K562 (cell line): ENCODE measurements around the gene KIF18B. TPM values are rescaled to one million over a fixed set of nuclear protein-coding genes. Genes with fewer than 3 reads are reported as not detected.

Experiments used
- AFF1 ChIP-seq, 2 experiments: fragments of 450-650 bp; IDR thresholded peaks; 2 replicates each; pipeline ENCODE4 v1.6.1; 2018; ENCODE audit warnings: mild to moderate bottlenecking in 2 of 2, low read depth in 1 of 2; ENCODE audit not compliant: partially characterized antibody in 2 of 2
- CC2D1A ChIP-seq: fragments of 450-650 bp; IDR thresholded peaks from 2 replicates; pipeline ENCODE4 v1.6.1; 2017; ENCODE audit warnings: mild to moderate bottlenecking
- EZH2 ChIP-seq: IDR thresholded peaks from 2 replicates; pipeline ENCODE4 v1.6.1; 2012; ENCODE audit warnings: low read depth, mild to moderate bottlenecking, inconsistent platforms, low read length, borderline replicate concordance
- GATAD2B ChIP-seq: fragments of 450-650 bp; IDR thresholded peaks from 2 replicates; pipeline ENCODE4 v1.6.1; 2017; ENCODE audit warnings: mild to moderate bottlenecking, borderline replicate concordance
- HDAC1 ChIP-seq, 2 experiments: fragments of 450-650 bp; IDR thresholded peaks; 2 replicates each; pipeline ENCODE4 v1.6.1; 2016 to 2017; ENCODE audit warnings: inconsistent platforms in 1 of 2, mild to moderate bottlenecking in 1 of 2, moderate library complexity in 1 of 2
- HDAC2 ChIP-seq: fragments of 450-650 bp; IDR thresholded peaks from 2 replicates; pipeline ENCODE4 v1.6.1; 2016; ENCODE audit warnings: mild to moderate bottlenecking
- NFYB ChIP-seq: IDR thresholded peaks from 2 replicates; pipeline ENCODE4 v1.6.1; 2011; ENCODE audit warnings: mild to moderate bottlenecking, moderate library complexity; ENCODE audit not compliant: insufficient read length; ENCODE audit errors: extremely low read depth
- POLR3G ChIP-seq: IDR thresholded peaks from 2 replicates; pipeline ENCODE4 v1.6.1; 2011; ENCODE audit not compliant: insufficient read length, insufficient replicate concordance; ENCODE audit errors: extremely low read depth
- RAD21 ChIP-seq, 2 experiments: fragments of 250-450 bp in 1 of 2; fragments of 450-650 bp in 1 of 2; sonication (Bioruptor Pico) in 1 of 2; formaldehyde crosslinking in 1 of 2; IDR thresholded peaks in 1 of 2; conservative IDR thresholded peaks in 1 of 2; 2 replicates each; pipeline versions ENCODE4 v1.4.0 to v1.8.0; 2020 to 2022; ENCODE audit warnings: mild to moderate bottlenecking in 2 of 2, moderate library complexity in 1 of 2
- RB1 ChIP-seq: fragments of 450-650 bp; IDR thresholded peaks from 2 replicates; pipeline ENCODE4 v1.6.1; 2017; ENCODE audit warnings: low read depth, mild to moderate bottlenecking
- SIN3A ChIP-seq, 2 experiments: fragments of 150-350 bp in 1 of 2; IDR thresholded peaks; 2 replicates each; pipeline ENCODE4 v1.6.1; 2011 to 2016; ENCODE audit warnings: borderline replicate concordance in 2 of 2, low read depth in 2 of 2, low read length in 2 of 2, mild to moderate bottlenecking in 2 of 2, moderate library complexity in 2 of 2; ENCODE audit not compliant: control insufficient read depth in 1 of 2
- SIX5 ChIP-seq, 2 experiments: IDR thresholded peaks; 2 replicates each; pipeline ENCODE4 v1.6.1; 2011; ENCODE audit warnings: low read length in 2 of 2, borderline replicate concordance in 1 of 2, low read depth in 1 of 2, mild to moderate bottlenecking in 1 of 2, moderate library complexity in 1 of 2; ENCODE audit not compliant: insufficient read depth in 1 of 2
- SMARCA4 ChIP-seq: fragments of 450-650 bp; IDR thresholded peaks from 2 replicates; pipeline ENCODE4 v1.6.1; 2016
- TCF7L2 ChIP-seq: fragments of 150-350 bp; IDR thresholded peaks from 2 replicates; pipeline ENCODE4 v1.6.1; 2016; ENCODE audit warnings: low read depth, mild to moderate bottlenecking, low read length, moderate library complexity
- TFAP4 ChIP-seq: sonication (generic); formaldehyde crosslinking; IDR thresholded peaks from 2 replicates; pipeline ENCODE4 v1.8.0; 2022; ENCODE audit warnings: missing genetic modification reagents, mild to moderate bottlenecking, moderate library complexity, borderline replicate concordance
- ZNF184 ChIP-seq: sonication (generic); formaldehyde crosslinking; IDR thresholded peaks from 2 replicates; pipeline ENCODE4 v1.5.0; 2020; ENCODE audit warnings: missing genetic modification reagents
- ZNF57 ChIP-seq: fragments of 450-650 bp; formaldehyde crosslinking; IDR thresholded peaks from 2 replicates; pipeline ENCODE4 v1.4.0; 2020; ENCODE audit warnings: mild to moderate bottlenecking, moderate library complexity
- ZNF764 ChIP-seq: fragments of 250-450 bp; sonication (Bioruptor Pico); IDR thresholded peaks from 2 replicates; pipeline ENCODE4 v1.4.0; 2020; ENCODE audit warnings: low read depth, mild to moderate bottlenecking, moderate library complexity
- polyA plus RNA-seq, 8 experiments: library from polyadenylated mRNA; depleted of rRNA in 4 of 8; stranded (reverse) in 5 of 8; unstranded in 3 of 8; fragments of >200 nt; fragmentation: Nextera tagmentation in 2 of 8; fragmentation: Illumina TruSeq in 1 of 8; extraction: Ambion mirVana in 2 of 8; extraction: Trizol in 1 of 8; gene quantifications; 2 replicates each; pipeline versions ENCODE4 v1.2.1 to v1.2.3, GENCODE V29; 2011 to 2014; ENCODE audit warnings: inconsistent platforms in 1 of 8, missing spikeins in 1 of 8
- total RNA-seq, 7 experiments: library from RNA; depleted of rRNA in 6 of 7; stranded (reverse); fragments of >200 nt in 6 of 7; fragmentation: Illumina TruSeq in 2 of 7; extraction: Trizol in 2 of 7; gene quantifications; 2 replicates each; pipeline versions ENCODE4 v1.2.1 to v1.2.3, GENCODE V29; 2011 to 2021; ENCODE audit warnings: low replicate concordance in 1 of 7
- TF ChIP-seq, protein P1 (sequence below): fragments of 250-450 bp; sonication (Bioruptor Pico); IDR thresholded peaks from 2 replicates; pipeline ENCODE4 v1.4.0; 2020; ENCODE audit warnings: mild to moderate bottlenecking
- TF ChIP-seq, protein P2 (sequence below): IDR thresholded peaks from 3 replicates; pipeline ENCODE4 v1.6.1; 2011; ENCODE audit warnings: borderline replicate concordance, mild to moderate bottlenecking; ENCODE audit not compliant: insufficient read length, insufficient read depth

The KIF18B gene
- total and polyA plus RNA-seq, 9 of the 15 experiments (the other 6 are each of a cell fraction or from before 2014, with no cell fraction given): 2.0 to 42.8 (median 13.2) TPM

DNA sequence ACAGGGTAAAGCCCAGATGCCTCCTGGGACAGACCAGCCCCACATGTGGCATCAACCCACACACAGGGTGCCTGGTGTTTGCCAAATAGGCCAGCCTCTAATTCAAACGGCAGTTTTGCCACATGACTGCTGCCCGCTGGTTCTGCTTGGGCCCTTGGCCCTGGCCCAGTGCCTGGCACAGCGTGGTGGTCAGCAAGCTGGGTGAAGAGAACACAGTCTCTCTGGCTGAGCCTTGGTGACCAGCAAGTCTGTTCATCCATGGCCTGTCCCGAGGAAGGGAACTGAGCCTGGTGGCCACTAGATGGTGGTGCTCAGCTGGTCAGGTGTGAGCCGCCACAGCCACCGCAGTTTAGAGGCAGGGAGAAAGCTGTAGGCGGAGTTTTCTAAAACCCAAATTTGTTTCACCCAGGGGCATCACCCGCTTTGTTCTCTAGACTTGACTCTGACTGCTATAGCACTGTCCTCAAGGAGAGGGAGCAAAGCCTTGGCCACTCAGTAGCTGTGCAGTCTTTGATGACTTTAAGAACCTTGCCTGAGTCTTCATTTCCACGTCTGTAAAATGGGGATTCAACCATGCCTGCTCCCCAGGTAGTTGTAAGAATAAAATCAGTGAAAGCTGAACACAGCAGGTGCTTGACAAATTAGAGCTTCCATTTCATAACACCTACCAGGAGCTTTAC lies 27.5 kb downstream of the KIF18B start (continued):
- TF ChIP-seq CC2D1A (peak; percentile 59), SIN3A (IDR thresholded peaks at IDR 0.05; ENCODE audit: borderline replicate concordance in 2 of 2, control insufficient read depth in 1 of 2, low read depth in 2 of 2, low read length in 2 of 2) (no peak), NFYB (no peak), AFF1 (IDR thresholded peaks at IDR 0.05; ENCODE audit: low read depth in 1 of 2, partially characterized antibody in 2 of 2) (no peak), HDAC2 (no peak), GATAD2B (no peak), POLR3G (no peak), TFAP4 (CRISPR knock-in tag) (peak; percentile 92), SIX5 (IDR thresholded peaks at IDR 0.05; ENCODE audit: borderline replicate concordance in 1 of 2, insufficient read depth in 1 of 2, low read depth in 1 of 2, low read length in 2 of 2) (no peak), ZNF764 (CRISPR knock-in tag) (no peak), ZNF57 (CRISPR knock-in tag) (no peak), EZH2 (no peak), RB1 (peak; percentile 72), HDAC1 (IDR thresholded peaks at IDR 0.05) (no peak), RAD21 (CRISPR knock-in tag; conservative IDR thresholded peaks at IDR 0.05 in 1 of 2, IDR thresholded peaks at IDR 0.05 in 1 of 2) (peak; percentile 84 to 92), SMARCA4 (no peak), TCF7L2 (no peak), ZNF184 (no peak)
- TF ChIP-seq, protein P1, sequence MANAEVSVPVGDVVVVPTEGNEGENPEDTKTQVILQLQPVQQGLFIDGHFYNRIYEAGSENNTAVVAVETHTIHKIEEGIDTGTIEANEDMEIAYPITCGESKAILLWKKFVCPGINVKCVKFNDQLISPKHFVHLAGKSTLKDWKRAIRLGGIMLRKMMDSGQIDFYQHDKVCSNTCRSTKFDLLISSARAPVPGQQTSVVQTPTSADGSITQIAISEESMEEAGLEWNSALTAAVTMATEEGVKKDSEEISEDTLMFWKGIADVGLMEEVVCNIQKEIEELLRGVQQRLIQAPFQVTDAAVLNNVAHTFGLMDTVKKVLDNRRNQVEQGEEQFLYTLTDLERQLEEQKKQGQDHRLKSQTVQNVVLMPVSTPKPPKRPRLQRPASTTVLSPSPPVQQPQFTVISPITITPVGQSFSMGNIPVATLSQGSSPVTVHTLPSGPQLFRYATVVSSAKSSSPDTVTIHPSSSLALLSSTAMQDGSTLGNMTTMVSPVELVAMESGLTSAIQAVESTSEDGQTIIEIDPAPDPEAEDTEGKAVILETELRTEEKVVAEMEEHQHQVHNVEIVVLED (CRISPR knock-in tag): no peak
- TF ChIP-seq, protein P2, sequence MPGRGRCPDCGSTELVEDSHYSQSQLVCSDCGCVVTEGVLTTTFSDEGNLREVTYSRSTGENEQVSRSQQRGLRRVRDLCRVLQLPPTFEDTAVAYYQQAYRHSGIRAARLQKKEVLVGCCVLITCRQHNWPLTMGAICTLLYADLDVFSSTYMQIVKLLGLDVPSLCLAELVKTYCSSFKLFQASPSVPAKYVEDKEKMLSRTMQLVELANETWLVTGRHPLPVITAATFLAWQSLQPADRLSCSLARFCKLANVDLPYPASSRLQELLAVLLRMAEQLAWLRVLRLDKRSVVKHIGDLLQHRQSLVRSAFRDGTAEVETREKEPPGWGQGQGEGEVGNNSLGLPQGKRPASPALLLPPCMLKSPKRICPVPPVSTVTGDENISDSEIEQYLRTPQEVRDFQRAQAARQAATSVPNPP: no peak
